B cell (primary cell): Measurements from ENCODE around the gene SUGCT. TPM values are rescaled to one million over a fixed set of nuclear protein-coding genes. Genes with fewer than 3 reads are reported as not detected.

Experiments
- ATAC-seq: fragments of 200-7000 bp; cut with Tn5 transposase; one replicate; pipeline ENCODE4 v1.10.0; 2021; ENCODE audit warnings: low read depth, mild to moderate bottlenecking, moderate number of reproducible peaks, moderate library complexity
- CTCF ChIA-PET: fragments of 350-600 bp; sonication (Branson Sonifier 250); formaldehyde crosslinking; loops from one replicate; lab custom pipeline; 2021; ENCODE audit warnings: antibody characterized with exemption, inconsistent platforms; lab: Charles Lee
- POLR2A ChIA-PET: fragments of 350-600 bp; sonication (Branson Sonifier 250); formaldehyde crosslinking; loops from one replicate; lab custom pipeline; 2021; ENCODE audit warnings: antibody characterized with exemption; lab: Charles Lee
- DNase-seq: peaks from one replicate; pipeline ENCODE4 v3.0.0; 2013
- H2AFZ ChIP-seq: 2 replicates; pipeline ENCODE4 v1.6.1; 2012; ENCODE audit warnings: mild to moderate bottlenecking, low read depth, low read length; ENCODE audit not compliant: insufficient read depth, poor library complexity, severe bottlenecking
- H3K27ac ChIP-seq, 2 donors: 1 replicate in 1 of 2; 2 replicates in 1 of 2; pipeline ENCODE4 v1.5.1; 2012 to 2013; ENCODE audit warnings: low read length in 2 of 2, mild to moderate bottlenecking in 2 of 2, moderate library complexity in 1 of 2
- H3K27me3 ChIP-seq, 4 experiments: fragments of 200-600 bp in 1 of 4; sonication (generic) in 1 of 4; replicated peaks in 1 of 4; 1 replicate in 2 of 4; 2 replicates in 2 of 4; pipeline versions ENCODE4 v1.6.1 to v1.7.0; 2013 to 2016; ENCODE audit warnings: low read length in 3 of 4, mild to moderate bottlenecking in 2 of 4, mixed read lengths in 1 of 4, moderate library complexity in 1 of 4; ENCODE audit not compliant: insufficient read depth in 4 of 4, control insufficient read depth in 3 of 4; ENCODE audit errors: control extremely low read depth in 1 of 4
- H3K36me3 ChIP-seq, 2 experiments: replicated peaks in 1 of 2; 1 replicate in 1 of 2; 2 replicates in 1 of 2; pipeline versions ENCODE4 v1.6.1 to v1.7.1; 2013; ENCODE audit warnings: low read length in 1 of 2; ENCODE audit not compliant: insufficient read depth in 2 of 2, control insufficient read depth in 1 of 2; ENCODE audit errors: control extremely low read depth in 1 of 2, extremely low read depth in 1 of 2
- H3K4me1 ChIP-seq, 2 donors: fragments of 200-600 bp in 1 of 2; sonication (generic) in 1 of 2; 1 replicate in 1 of 2; 2 replicates in 1 of 2; pipeline versions ENCODE4 v1.5.1 to v1.6.1; 2013 to 2017; ENCODE audit warnings: low read length in 2 of 2; ENCODE audit not compliant: control insufficient read depth in 2 of 2, insufficient read depth in 2 of 2
- H3K4me2 ChIP-seq: replicated peaks from 2 replicates; pipeline ENCODE3; 2012; ENCODE audit warnings: mild to moderate bottlenecking, low read depth, low read length; ENCODE audit not compliant: poor library complexity, severe bottlenecking
- H3K4me3 ChIP-seq, 5 experiments: fragments of 200-600 bp in 1 of 5; sonication (generic) in 1 of 5; 1 replicate in 3 of 5; 2 replicates in 2 of 5; pipeline versions ENCODE4 v1.5.1 to v1.7.0; 2011 to 2016; ENCODE audit warnings: low read length in 4 of 5, mild to moderate bottlenecking in 4 of 5, low read depth in 2 of 5, control low read depth in 1 of 5, moderate library complexity in 1 of 5; ENCODE audit not compliant: insufficient read depth in 1 of 5; ENCODE audit errors: control extremely low read depth in 1 of 5, extremely low read depth in 1 of 5
- H3K79me2 ChIP-seq: fragments of 200-600 bp; sonication (generic); one replicate; pipeline ENCODE4 v1.6.0; 2016; ENCODE audit warnings: low read length; ENCODE audit not compliant: control insufficient read depth, insufficient read depth
- H3K9ac ChIP-seq: fragments of 200-600 bp; sonication (generic); 2 replicates; pipeline ENCODE4 v1.6.1; 2017; ENCODE audit warnings: mild to moderate bottlenecking, low read length, moderate library complexity
- H3K9me3 ChIP-seq, 3 donors: one replicate each; pipeline versions ENCODE4 v1.6.1 to v1.7.1; 2013; ENCODE audit warnings: low read length in 2 of 3; ENCODE audit not compliant: control insufficient read depth in 2 of 3, insufficient read depth in 1 of 3; ENCODE audit errors: control extremely low read depth in 1 of 3
- H4K20me1 ChIP-seq: 2 replicates; pipeline ENCODE4 v1.6.0; 2012; ENCODE audit warnings: mild to moderate bottlenecking, low read length; ENCODE audit not compliant: insufficient read depth, control insufficient read depth, poor library complexity, severe bottlenecking
- H3K27ac Mint-ChIP-seq: one replicate; pipeline ENCODE4 v1.8.0; 2021; ENCODE audit warnings: mixed read lengths
- H3K27me3 Mint-ChIP-seq: one replicate; pipeline ENCODE4 v1.8.0; 2021; ENCODE audit warnings: mixed read lengths
- H3K4me1 Mint-ChIP-seq: one replicate; pipeline ENCODE4 v1.8.0; 2021; ENCODE audit warnings: mixed read lengths
- H3K4me3 Mint-ChIP-seq: one replicate; pipeline ENCODE4 v1.8.0; 2021; ENCODE audit warnings: mixed read lengths
- H3K9me3 Mint-ChIP-seq: one replicate; pipeline ENCODE4 v1.8.0; 2022; ENCODE audit warnings: mixed read lengths; ENCODE audit not compliant: insufficient read depth
- EZH2 ChIP-seq: IDR thresholded peaks from 2 replicates; pipeline ENCODE4 v1.6.1; 2012; ENCODE audit warnings: borderline replicate concordance, low read depth, mild to moderate bottlenecking, moderate library complexity, low read length; ENCODE audit not compliant: insufficient read depth, poor library complexity, severe bottlenecking
- whole genome bisulfite sequencing: methylation state at CpG from one replicate; pipeline ENCODE4 v1.1.5; 2013; ENCODE audit warnings: missing lambda C conversion rate; ENCODE audit not compliant: insufficient coverage; 5-methylcytosine and 5-hydroxymethylcytosine counted together
- intact Hi-C: fragments of 100-400 bp; cut with micrococcal nuclease; formaldehyde crosslinking; loops from one replicate; pipeline ENCODE4 v1.10.0; 2022
- polyA plus RNA-seq: library from polyadenylated mRNA; depleted of rRNA; stranded (reverse); fragments of >200 nt; gene quantifications from 2 replicates; pipeline ENCODE4 v1.2.3, GENCODE V29; 2012
- total RNA-seq, 2 donors: library from RNA; stranded (reverse); fragments of 120-200 nt in 1 of 2; gene quantifications; 1 replicate in 1 of 2; 2 replicates in 1 of 2; pipeline versions ENCODE4 v1.2.3 to v1.2.4, GENCODE V29; 2013 to 2022
- TF ChIP-seq, protein P1 (sequence below): fragments of 200-600 bp; IDR thresholded peaks from one replicate; pipeline ENCODE4 v1.8.0; 2022; ENCODE audit warnings: antibody characterized with exemption, mild to moderate bottlenecking

SUGCT gene
- total and polyA plus RNA-seq, 2 donors (not counting 1 experiment from before 2014, with no cell fraction given), result 0.19 to 0.86 TPM

GRCh38 chr7:40493609-40494051, 358.8 kb downstream of the SUGCT start:
- Histone ChIP-seq H3K27me3 (no peaks in the 10 kb centered on the region), H3K4me2 (no peak overlapping the region), H3K79me2 (no peaks in the 10 kb centered on the region), H3K9ac (no peak overlapping the region), H3K27ac (no peak overlapping the region), H3K4me1 (no peaks in the 10 kb centered on the region), H3K9me3 (no peaks in the 10 kb centered on the region), H3K36me3 (no peaks in the 10 kb centered on the region), H4K20me1 (no peaks in the 10 kb centered on the region), H3K4me3 (no peak overlapping the region), H2AFZ (no peak overlapping the region)
- Mint-ChIP-seq H3K4me3 (no peak overlapping the region), H3K4me1 (no peaks in the 10 kb centered on the region), H3K27me3 (no peaks in the 10 kb centered on the region), H3K27ac (no peak overlapping the region), H3K9me3 (no peaks in the 10 kb centered on the region)
- POLR2A ChIA-PET, result no interaction called here
- DNase-seq (no peak), ATAC-seq (no peak)
- intact Hi-C loops, result no loop called here
- TF ChIP-seq EZH2, result no peak
- TF ChIP-seq, protein P1, sequence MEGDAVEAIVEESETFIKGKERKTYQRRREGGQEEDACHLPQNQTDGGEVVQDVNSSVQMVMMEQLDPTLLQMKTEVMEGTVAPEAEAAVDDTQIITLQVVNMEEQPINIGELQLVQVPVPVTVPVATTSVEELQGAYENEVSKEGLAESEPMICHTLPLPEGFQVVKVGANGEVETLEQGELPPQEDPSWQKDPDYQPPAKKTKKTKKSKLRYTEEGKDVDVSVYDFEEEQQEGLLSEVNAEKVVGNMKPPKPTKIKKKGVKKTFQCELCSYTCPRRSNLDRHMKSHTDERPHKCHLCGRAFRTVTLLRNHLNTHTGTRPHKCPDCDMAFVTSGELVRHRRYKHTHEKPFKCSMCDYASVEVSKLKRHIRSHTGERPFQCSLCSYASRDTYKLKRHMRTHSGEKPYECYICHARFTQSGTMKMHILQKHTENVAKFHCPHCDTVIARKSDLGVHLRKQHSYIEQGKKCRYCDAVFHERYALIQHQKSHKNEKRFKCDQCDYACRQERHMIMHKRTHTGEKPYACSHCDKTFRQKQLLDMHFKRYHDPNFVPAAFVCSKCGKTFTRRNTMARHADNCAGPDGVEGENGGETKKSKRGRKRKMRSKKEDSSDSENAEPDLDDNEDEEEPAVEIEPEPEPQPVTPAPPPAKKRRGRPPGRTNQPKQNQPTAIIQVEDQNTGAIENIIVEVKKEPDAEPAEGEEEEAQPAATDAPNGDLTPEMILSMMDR, result no peak
- CTCF ChIA-PET, result no interaction called here
- WGBS, result no CpG with 5 or more reads among the region's 5 CpGs

DNA sequence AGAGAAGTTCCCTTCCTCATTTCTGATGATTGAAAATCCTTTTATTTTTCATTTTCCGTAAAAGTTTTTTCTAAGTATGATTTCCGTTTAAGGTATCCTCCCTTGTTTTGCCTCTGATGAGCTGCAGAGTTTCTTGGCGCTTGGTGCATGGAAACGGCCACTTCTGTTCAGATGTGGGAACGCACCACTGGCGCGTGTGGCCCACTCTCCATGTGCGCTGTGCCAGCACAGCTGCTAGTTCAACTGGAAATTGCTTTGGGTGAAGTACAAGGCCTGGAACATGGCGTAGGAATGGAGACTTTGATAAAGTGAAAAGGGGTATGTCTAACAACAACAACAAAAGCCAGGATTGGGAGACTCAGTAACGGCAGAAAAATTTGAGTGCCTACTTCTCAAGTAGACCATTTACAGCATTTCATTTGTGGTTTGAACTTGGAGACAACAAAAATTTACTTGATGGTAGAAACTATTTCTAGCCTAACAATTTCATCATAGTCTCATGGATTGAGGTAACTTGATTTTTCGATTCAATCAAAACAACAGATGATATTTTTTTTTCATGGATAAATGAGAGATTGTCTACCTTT, 364.2 kb downstream of the SUGCT start:
- no peaks in the 10 kb centered on the region for H3K27me3 Mint-ChIP-seq
- CTCF ChIA-PET, result no interaction called here
- POLR2A ChIA-PET, result no interaction called here
- ATAC-seq, result no peak
- no peaks in the 10 kb centered on the region for H3K4me1 Mint-ChIP-seq
- no peaks in the 10 kb centered on the region for H3K27me3 ChIP-seq
- 96% methylated on average over 7 of the region's 11 CpGs for WGBS
- H4K20me1 ChIP-seq, result no peaks in the 10 kb centered on the region
- H3K4me3 Mint-ChIP-seq, result no peak overlapping the region
- no peaks in the 10 kb centered on the region for H3K4me1 ChIP-seq
- no peaks in the 10 kb centered on the region for H3K9me3 Mint-ChIP-seq
- no peak overlapping the region for H3K4me3 ChIP-seq
- H2AFZ ChIP-seq, result no peak overlapping the region
- H3K9ac ChIP-seq, result no peak overlapping the region
- TF ChIP-seq EZH2, result no peak
- TF ChIP-seq, protein P1, result no peak
- no peak overlapping the region for H3K27ac ChIP-seq
- no peaks in the 10 kb centered on the region for H3K79me2 ChIP-seq
- no peak for DNase-seq
- no peaks in the 10 kb centered on the region for H3K9me3 ChIP-seq
- H3K36me3 ChIP-seq, result no peaks in the 10 kb centered on the region
- no peak overlapping the region for H3K4me2 ChIP-seq
- intact Hi-C loops, result no loop called here
- no peak overlapping the region for H3K27ac Mint-ChIP-seq
